Smooth muscle cell (in vitro differentiated cells): ENCODE results near the gene ADGRB3. TPM values are rescaled to one million over a fixed set of nuclear protein-coding genes. Genes with fewer than 3 reads are reported as not detected.

Source experiments
- DNase-seq: peaks from one replicate; lab custom pipeline; 2025; ENCODE audit not compliant: unreplicated experiment; lab: John Stamatoyannopoulos, UW
- H2AFZ ChIP-seq: fragments of 200-600 bp; sonication (generic); 2 replicates; pipeline ENCODE4 v1.6.0; 2016; ENCODE audit warnings: antibody characterized with exemption, low read depth, mild to moderate bottlenecking
- H3F3A ChIP-seq: fragments of 200-600 bp; sonication (generic); 2 replicates; pipeline ENCODE4 v1.6.0; 2017; ENCODE audit warnings: antibody characterized with exemption, low read depth
- H3K27ac ChIP-seq: fragments of 200-600 bp; sonication (generic); 2 replicates; pipeline ENCODE4 v1.5.1; 2016; ENCODE audit warnings: low read depth, mild to moderate bottlenecking
- H3K27me3 ChIP-seq: fragments of 200-600 bp; sonication (generic); 2 replicates; pipeline ENCODE4 v1.6.1; 2016; ENCODE audit warnings: low read depth, mild to moderate bottlenecking
- H3K36me3 ChIP-seq: fragments of 200-600 bp; sonication (generic); 2 replicates; pipeline ENCODE4 v1.5.1; 2016; ENCODE audit warnings: low read depth
- H3K4me1 ChIP-seq: fragments of 200-600 bp; sonication (generic); 2 replicates; pipeline ENCODE4 v1.5.1; 2016; ENCODE audit warnings: low read depth
- H3K4me2 ChIP-seq: fragments of 200-600 bp; sonication (generic); 2 replicates; pipeline ENCODE4 v1.6.0; 2016; ENCODE audit warnings: mild to moderate bottlenecking
- H3K4me3 ChIP-seq: fragments of 200-600 bp; sonication (generic); 2 replicates; pipeline ENCODE4 v1.5.1; 2016; ENCODE audit warnings: mild to moderate bottlenecking
- H3K79me2 ChIP-seq: fragments of 200-600 bp; sonication (generic); 2 replicates; pipeline ENCODE4 v1.6.0; 2016; ENCODE audit warnings: low read depth, mild to moderate bottlenecking
- H3K9ac ChIP-seq: fragments of 200-600 bp; sonication (generic); 2 replicates; pipeline ENCODE4 v1.6.0; 2016; ENCODE audit warnings: low read depth
- H3K9me3 ChIP-seq: fragments of 200-600 bp; sonication (generic); replicated peaks from 2 replicates; pipeline ENCODE4 v1.5.1; 2016; ENCODE audit warnings: low read depth
- H4K20me1 ChIP-seq: fragments of 200-600 bp; sonication (generic); 2 replicates; pipeline ENCODE4 v1.6.0; 2016; ENCODE audit warnings: low read depth
- CTCF ChIP-seq: fragments of 200-600 bp; sonication (generic); IDR thresholded peaks from 2 replicates; pipeline ENCODE4 v1.5.1; 2017; ENCODE audit warnings: borderline replicate concordance, mild to moderate bottlenecking, antibody characterized with exemption; ENCODE audit not compliant: insufficient read depth, poor library complexity, severe bottlenecking
- WGBS: methylation state at CpG from one replicate; pipeline ENCODE4 v1.1.7; 2016; ENCODE audit warnings: low lambda C conversion rate; 5-methylcytosine and 5-hydroxymethylcytosine counted together
- polyA plus RNA-seq: library from polyadenylated mRNA; unstranded; fragments of >200 nt; fragmentation: Nextera tagmentation; extraction: Ambion mirVana; gene quantifications from 2 replicates; pipeline ENCODE4 v1.2.1, GENCODE V29; 2016
- total RNA-seq: library from RNA; depleted of rRNA; stranded (reverse); fragments of >200 nt; gene quantifications from 2 replicates; pipeline ENCODE4 v1.2.3, GENCODE V29; 2014

ADGRB3 gene
- total and polyA plus RNA-seq, 2 experiments from 2014 or later = 0.34 to 0.63 TPM

- 89% methylated on average over 3 of the region's 3 CpGs for WGBS
- Histone ChIP-seq H3K36me3 (no peaks in the 10 kb centered on the region), H4K20me1 (no peaks in the 10 kb centered on the region), H3K27me3 (no peaks in the 10 kb centered on the region), H3K4me3 (no peak overlapping the region), H3K9ac (no peak overlapping the region), H3K9me3 (no peaks in the 10 kb centered on the region), H3F3A (no peaks in the 10 kb centered on the region), H2AFZ (no peak overlapping the region), H3K27ac (no peak overlapping the region), H3K4me2 (no peak overlapping the region), H3K4me1 (no peaks in the 10 kb centered on the region), H3K79me2 (no peaks in the 10 kb centered on the region)
- DNase-seq = no peak
- no peak for TF ChIP-seq CTCF
Observed at GRCh38 chr6:68677058-68677457, 42.0 kb downstream of the ADGRB3 start.

- no peak overlapping the region for H3K4me3 ChIP-seq
- DNase-seq = no peak
- no peak for TF ChIP-seq CTCF
- no peaks in the 10 kb centered on the region for H3K27me3 ChIP-seq
- H3K79me2 ChIP-seq = no peaks in the 10 kb centered on the region
- H3K4me1 ChIP-seq = no peaks in the 10 kb centered on the region
- no peaks in the 10 kb centered on the region for H3K36me3 ChIP-seq
- H3K9me3 ChIP-seq = no peaks in the 10 kb centered on the region
- no peak overlapping the region for H3K4me2 ChIP-seq
- no peak overlapping the region for H2AFZ ChIP-seq
- no peak overlapping the region for H3K9ac ChIP-seq
- 80% methylated on average over 2 of the region's 2 CpGs for WGBS
- H3K27ac ChIP-seq = no peak overlapping the region
- H3F3A ChIP-seq = no peaks in the 10 kb centered on the region
- no peaks in the 10 kb centered on the region for H4K20me1 ChIP-seq
Observed at GRCh38 chr6:68679399-68679798, 44.3 kb downstream of the ADGRB3 start.

GRCh38 chr6:68680264-68680663, 45.2 kb downstream of the ADGRB3 start:
- no peak for DNase-seq
- H3K9me3 ChIP-seq = no peaks in the 10 kb centered on the region
- no peak overlapping the region for H3K9ac ChIP-seq
- no peaks in the 10 kb centered on the region for H3K79me2 ChIP-seq
- WGBS = 79% methylated on average over 2 of the region's 2 CpGs
- H3K4me2 ChIP-seq = no peak overlapping the region
- no peak overlapping the region for H3K27ac ChIP-seq
- TF ChIP-seq CTCF = no peak
- H3K4me3 ChIP-seq = no peak overlapping the region
- H4K20me1 ChIP-seq = no peaks in the 10 kb centered on the region
- no peaks in the 10 kb centered on the region for H3F3A ChIP-seq
- no peaks in the 10 kb centered on the region for H3K27me3 ChIP-seq
- no peaks in the 10 kb centered on the region for H3K36me3 ChIP-seq
- H2AFZ ChIP-seq = no peak overlapping the region
- no peaks in the 10 kb centered on the region for H3K4me1 ChIP-seq

- Histone ChIP-seq H4K20me1 (no peaks in the 10 kb centered on the region), H3K4me3 (no peak overlapping the region), H3F3A (no peaks in the 10 kb centered on the region), H3K79me2 (no peaks in the 10 kb centered on the region), H3K36me3 (no peaks in the 10 kb centered on the region), H2AFZ (no peak overlapping the region), H3K9me3 (no peaks in the 10 kb centered on the region), H3K9ac (no peak overlapping the region), H3K27me3 (no peaks in the 10 kb centered on the region), H3K4me2 (no peak overlapping the region), H3K4me1 (no peaks in the 10 kb centered on the region), H3K27ac (no peak overlapping the region)
- 47% methylated on average over 1 of the region's 1 CpG for WGBS
- DNase-seq = no peak
- TF ChIP-seq CTCF = no peak
Observed at GRCh38 chr6:68689910-68690309, 54.8 kb downstream of the ADGRB3 start.
